Mucosa of descending colon (tissue), 3 donors: ENCODE results near the gene BCDIN3D. TPM values are rescaled to one million over a fixed set of nuclear protein-coding genes. Genes with fewer than 3 reads are reported as not detected.
"Not testable (repeated sequence)": the region's sequence is repeated elsewhere in the genome, so short reads cannot be mapped to it uniquely, and the experiment has no call there.

Experiments used
- ATAC-seq: fragments of 200-7000 bp; cut with Tn5 transposase; one replicate; pipeline ENCODE4 v1.9.1; 2020; ENCODE audit warnings: mild to moderate bottlenecking, moderate library complexity
- DNase-seq, 3 donors: peaks; one replicate each; pipeline ENCODE4 v3.0.0-alpha.2; 2020
- H3K36me3 ChIP-seq: fragments of 200-600 bp; one replicate; pipeline ENCODE4 v1.8.0; 2021; ENCODE audit warnings: low read depth, mild to moderate bottlenecking
- H3K4me1 ChIP-seq: fragments of 200-600 bp; one replicate; pipeline ENCODE4 v1.8.0; 2021; ENCODE audit warnings: low read depth, mild to moderate bottlenecking
- H3K4me3 ChIP-seq: fragments of 200-600 bp; one replicate; pipeline ENCODE4 v1.8.0; 2021; ENCODE audit warnings: mild to moderate bottlenecking
- H3K9me3 ChIP-seq: fragments of 200-600 bp; one replicate; pipeline ENCODE4 v1.8.0; 2021; ENCODE audit warnings: mild to moderate bottlenecking
- CTCF ChIP-seq: fragments of 200-600 bp; IDR thresholded peaks from one replicate; pipeline ENCODE4 v1.8.0; 2022; ENCODE audit warnings: antibody characterized with exemption, mild to moderate bottlenecking
- intact Hi-C, 2 donors: fragments of 100-400 bp; cut with DNase I in 1 of 2; cut with micrococcal nuclease in 1 of 2; formaldehyde crosslinking; loops; one replicate each; pipeline versions ENCODE4 v1.11.0 to v1.11.1; 2022; cut with DNase I, micrococcal nuclease
- total RNA-seq, 3 donors: library from RNA; stranded (reverse); fragmentation: NEBNext Ultra II Directional in 2 of 3; extraction: Animal tissue kit (Norgen Biotek cat#: 25700) in 2 of 3; gene quantifications; one replicate each; pipeline versions ENCODE4 v1.2.1 to v1.2.4, GENCODE V29; 2021 to 2023
- donor health status: DM: no; HTN: no; CAD: no; lungs with moderate emphysema.
- donor health status: DM: no; HTN: no; CAD: no.
- donor health status: DM: no; HTN: yes; CAD: no.

BCDIN3D gene
- total RNA-seq, 3 donors from 2014 or later: 3.0 to 5.0 (median 3.7) TPM

- Histone ChIP-seq H3K4me1 (no peaks in the 10 kb centered on the region), H3K9me3 (no peaks in the 10 kb centered on the region), H3K36me3 (no peaks in the 10 kb centered on the region), H3K4me3 (no peak overlapping the region)
- intact Hi-C loops: no loop called here
- TF ChIP-seq CTCF: no peak
- DNase-seq (no peak), ATAC-seq (no peak)
Measured at GRCh38 chr12:49873361-49873934, 30.5 kb upstream of the BCDIN3D start.

- ATAC-seq (no peak), DNase-seq (no peak)
- no peaks in the 10 kb centered on the region for H3K9me3 ChIP-seq
- no peaks in the 10 kb centered on the region for H3K4me1 ChIP-seq
- H3K36me3 ChIP-seq: no peaks in the 10 kb centered on the region
- TF ChIP-seq CTCF: no peak
- intact Hi-C loops: no loop called here
- H3K4me3 ChIP-seq: no peak overlapping the region
Measured at GRCh38 chr12:49872781-49873181, 29.9 kb upstream of the BCDIN3D start.

- no peak for TF ChIP-seq CTCF
- H3K4me3 ChIP-seq: no peak overlapping the region
- H3K4me1 ChIP-seq: no peaks in the 10 kb centered on the region
- no peaks in the 10 kb centered on the region for H3K36me3 ChIP-seq
- DNase-seq (no peak), ATAC-seq (no peak)
- H3K9me3 ChIP-seq: no peaks in the 10 kb centered on the region
- intact Hi-C loops: no loop called here
Measured at GRCh38 chr12:49872381-49872780, 29.5 kb upstream of the BCDIN3D start.

GRCh38 chr12:49871811-49872251, 28.9 kb upstream of the BCDIN3D start:
- DNase-seq, intact Hi-C loops, H3K4me3 ChIP-seq, H3K4me1 ChIP-seq, H3K36me3 ChIP-seq, ATAC-seq, H3K9me3 ChIP-seq: not testable (repeated sequence)

- H3K4me1 ChIP-seq: no peaks in the 10 kb centered on the region
- ATAC-seq (no peak), DNase-seq (no peak)
- H3K9me3 ChIP-seq: no peaks in the 10 kb centered on the region
- intact Hi-C loops: no loop called here
- no peaks in the 10 kb centered on the region for H3K36me3 ChIP-seq
- TF ChIP-seq CTCF: no peak
- no peak overlapping the region for H3K4me3 ChIP-seq
Measured at GRCh38 chr12:49871263-49871561, 28.3 kb upstream of the BCDIN3D start.

- H3K9me3 ChIP-seq: no peaks in the 10 kb centered on the region
- DNase-seq (no peak), ATAC-seq (no peak)
- intact Hi-C loops: no loop called here
- no peak for TF ChIP-seq CTCF
- H3K4me3 ChIP-seq: no peak overlapping the region
- H3K4me1 ChIP-seq: no peaks in the 10 kb centered on the region
- H3K36me3 ChIP-seq: no peaks in the 10 kb centered on the region
Measured at GRCh38 chr12:49870501-49871262, 27.8 kb upstream of the BCDIN3D start.
